Gastrocnemius medialis (tissue), 4 donors: ENCODE results near the gene GAREM1. TPM values are rescaled to one million over a fixed set of nuclear protein-coding genes. Genes with fewer than 3 reads are reported as not detected.
"Not testable (repeated sequence)": the region's sequence is repeated elsewhere in the genome, so short reads cannot be mapped to it uniquely, and the experiment has no call there.

Source experiments
- ATAC-seq, 2 donors: fragments of 150-250 bp; one replicate each; pipeline ENCODE4 v1.9.1; 2016
- DNase-seq, 2 donors: peaks; one replicate each; pipeline ENCODE4 v3.0.0-alpha.2; 2019
- H3K27ac ChIP-seq, 4 donors: fragments of 200-600 bp; sonication (generic); 1 replicate in 1 of 4; 2 replicates in 3 of 4; pipeline ENCODE4 v1.5.1; 2016 to 2018; ENCODE audit warnings: mild to moderate bottlenecking in 2 of 4, moderate library complexity in 1 of 4
- H3K27me3 ChIP-seq, 3 donors: fragments of 200-600 bp; sonication (generic) in 2 of 3; 1 replicate in 1 of 3; 2 replicates in 2 of 3; pipeline versions ENCODE4 v1.5.1 to v1.6.0; 2016 to 2019; ENCODE audit warnings: mild to moderate bottlenecking in 1 of 3, moderate library complexity in 1 of 3
- H3K36me3 ChIP-seq, 2 donors: fragments of 200-600 bp; sonication (generic) in 1 of 2; one replicate each; pipeline ENCODE4 v1.5.1; 2017 to 2018
- H3K4me1 ChIP-seq, 2 donors: fragments of 200-600 bp; sonication (generic) in 1 of 2; one replicate each; pipeline ENCODE4 v1.5.1; 2016 to 2017; ENCODE audit warnings: mild to moderate bottlenecking in 2 of 2
- H3K4me3 ChIP-seq, 4 donors: fragments of 200-600 bp; sonication (generic) in 3 of 4; 1 replicate in 1 of 4; 2 replicates in 3 of 4; pipeline ENCODE4 v1.5.1; 2016 to 2019; ENCODE audit warnings: mild to moderate bottlenecking in 2 of 4
- H3K9me3 ChIP-seq, 3 donors: fragments of 200-600 bp; sonication (generic) in 2 of 3; 1 replicate in 1 of 3; 2 replicates in 2 of 3; pipeline ENCODE4 v1.5.1; 2016 to 2019
- POLR2A ChIP-seq, 2 donors: fragments of 450-650 bp; IDR thresholded peaks; one replicate each; pipeline ENCODE4 v1.6.1; 2017; ENCODE audit warnings: antibody characterized with exemption in 2 of 2, mild to moderate bottlenecking in 2 of 2, moderate library complexity in 2 of 2
- in situ Hi-C, 4 donors: fragments of 200-750 bp; cut with MboI; loops; one replicate each; pipeline versions ENCODE4 v1.15.0 to v1.8.0; 2017; ENCODE audit warnings: low sequenced_read_pairs in 4 of 4
- intact Hi-C: fragments of 100-400 bp; cut with DNase I; formaldehyde crosslinking; loops from one replicate; pipeline ENCODE4 v1.15.1; 2023; ENCODE audit warnings: low total_unique reads
- total RNA-seq, 4 donors: library from RNA; depleted of rRNA; stranded (reverse); fragments of >200 nt; gene quantifications; one replicate each; pipeline versions ENCODE4 v1.1.0 to v1.2.3, GENCODE V29; 2016
- TF ChIP-seq, protein P1 (sequence below), 5 experiments: fragments of 450-650 bp in 3 of 5; fragments of 200-600 bp in 2 of 5; sonication (generic) in 2 of 5; IDR thresholded peaks in 4 of 5; conservative IDR thresholded peaks in 1 of 5; 1 replicate in 4 of 5; 2 replicates in 1 of 5; pipeline ENCODE4 v1.5.1; 2016 to 2019; ENCODE audit warnings: antibody characterized with exemption in 5 of 5, mild to moderate bottlenecking in 3 of 5, moderate library complexity in 3 of 5

GAREM1 gene
- total RNA-seq, 4 donors from 2014 or later: 13.4 to 21.9 (median 16.4) TPM

DNA sequence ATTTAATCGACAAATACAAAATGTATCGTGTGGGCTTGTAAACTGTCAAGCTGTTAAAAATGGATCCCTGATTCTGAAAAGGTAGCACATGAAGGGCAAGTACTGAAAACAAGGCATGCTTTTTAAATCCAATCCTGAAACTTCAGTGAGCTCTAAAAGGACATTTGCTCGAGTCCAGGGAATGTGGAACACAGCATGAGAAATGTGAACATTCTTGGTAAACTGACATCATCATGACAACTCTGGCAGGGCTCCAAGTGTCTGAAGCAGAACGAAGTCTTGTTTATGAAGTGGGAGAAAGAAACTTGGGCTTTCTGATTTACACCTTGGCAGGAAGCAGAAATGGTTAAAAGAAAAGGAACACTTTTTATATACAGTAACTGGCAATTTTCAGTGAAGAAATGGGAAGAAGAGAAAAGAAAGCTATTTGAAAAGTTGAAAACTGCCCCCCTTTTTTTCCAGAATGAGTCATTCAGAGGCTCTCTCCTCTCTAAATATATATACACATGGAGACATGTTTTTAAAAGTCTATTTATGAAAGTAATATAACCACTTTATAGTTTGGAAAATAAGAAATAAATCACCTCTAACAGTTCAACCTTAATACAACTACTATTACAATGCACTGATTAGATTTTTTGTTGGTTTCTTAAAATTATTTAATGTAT, 120.8 kb downstream of the GAREM1 start:
- Histone ChIP-seq H3K9me3 (no peaks in the 10 kb centered on the region), H3K36me3 (no peaks in the 10 kb centered on the region), H3K4me3 (peak overlapping the region in 3 of 4 donors; percentile 7 to 24 (median 18)), H3K4me1 (peaks cover 24 to 33% of the 10 kb centered on the region in 2 donors), H3K27me3 (no peaks in the 10 kb centered on the region), H3K27ac (peak overlapping the region; percentile 34 to 70 (median 60))
- in situ Hi-C loops (no loop called here), intact Hi-C loops (loop anchor here (5.0 kb wide), 1 partner anchor 37 kb away; no protein-coding TSS in a partner anchor)
- ATAC-seq (peak; percentile 59 to 74), DNase-seq (peak; percentile 51 to 55)
- TF ChIP-seq, protein P1, sequence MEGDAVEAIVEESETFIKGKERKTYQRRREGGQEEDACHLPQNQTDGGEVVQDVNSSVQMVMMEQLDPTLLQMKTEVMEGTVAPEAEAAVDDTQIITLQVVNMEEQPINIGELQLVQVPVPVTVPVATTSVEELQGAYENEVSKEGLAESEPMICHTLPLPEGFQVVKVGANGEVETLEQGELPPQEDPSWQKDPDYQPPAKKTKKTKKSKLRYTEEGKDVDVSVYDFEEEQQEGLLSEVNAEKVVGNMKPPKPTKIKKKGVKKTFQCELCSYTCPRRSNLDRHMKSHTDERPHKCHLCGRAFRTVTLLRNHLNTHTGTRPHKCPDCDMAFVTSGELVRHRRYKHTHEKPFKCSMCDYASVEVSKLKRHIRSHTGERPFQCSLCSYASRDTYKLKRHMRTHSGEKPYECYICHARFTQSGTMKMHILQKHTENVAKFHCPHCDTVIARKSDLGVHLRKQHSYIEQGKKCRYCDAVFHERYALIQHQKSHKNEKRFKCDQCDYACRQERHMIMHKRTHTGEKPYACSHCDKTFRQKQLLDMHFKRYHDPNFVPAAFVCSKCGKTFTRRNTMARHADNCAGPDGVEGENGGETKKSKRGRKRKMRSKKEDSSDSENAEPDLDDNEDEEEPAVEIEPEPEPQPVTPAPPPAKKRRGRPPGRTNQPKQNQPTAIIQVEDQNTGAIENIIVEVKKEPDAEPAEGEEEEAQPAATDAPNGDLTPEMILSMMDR (IDR thresholded peaks at IDR 0.05 in 4 of 5, conservative IDR thresholded peaks at IDR 0.05 in 1 of 5): no peak
- TF ChIP-seq POLR2A (IDR thresholded peaks at IDR 0.05): no peak

DNA sequence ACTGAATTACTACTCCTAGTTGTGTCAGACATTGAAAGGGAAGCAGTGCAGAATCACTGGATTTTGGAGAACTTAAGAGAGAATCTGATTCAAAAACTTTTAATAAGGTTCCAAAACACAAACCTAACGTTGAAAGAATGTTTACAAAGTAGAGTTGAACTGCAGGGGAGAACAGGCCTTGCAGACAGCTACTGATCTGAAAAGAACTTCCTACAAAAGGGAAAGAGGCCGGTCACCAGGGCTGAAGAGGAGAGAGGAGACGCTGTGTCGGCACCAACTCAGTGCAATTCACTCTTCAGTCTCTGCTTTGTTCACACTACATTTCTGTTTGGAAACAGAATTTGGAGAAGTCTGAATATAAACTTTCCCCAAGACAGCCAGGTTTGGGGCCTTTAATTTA, 124.0 kb downstream of the GAREM1 start:
- ATAC-seq: no peak
- H3K9me3 ChIP-seq: no peaks in the 10 kb centered on the region
- in situ Hi-C loops (no loop called here), intact Hi-C loops (no loop called here)
- no peak for TF ChIP-seq POLR2A (IDR thresholded peaks at IDR 0.05)
- TF ChIP-seq, protein P1 (IDR thresholded peaks at IDR 0.05 in 4 of 5, conservative IDR thresholded peaks at IDR 0.05 in 1 of 5): no peak
- DNase-seq: no peak
- peak overlapping the region; percentile 17 to 50 (median 28) for H3K27ac ChIP-seq
- H3K4me3 ChIP-seq: no peak overlapping the region
- H3K27me3 ChIP-seq: no peaks in the 10 kb centered on the region
- peaks cover 32 to 39% of the 10 kb centered on the region in 2 donors for H3K4me1 ChIP-seq
- no peaks in the 10 kb centered on the region for H3K36me3 ChIP-seq

DNA sequence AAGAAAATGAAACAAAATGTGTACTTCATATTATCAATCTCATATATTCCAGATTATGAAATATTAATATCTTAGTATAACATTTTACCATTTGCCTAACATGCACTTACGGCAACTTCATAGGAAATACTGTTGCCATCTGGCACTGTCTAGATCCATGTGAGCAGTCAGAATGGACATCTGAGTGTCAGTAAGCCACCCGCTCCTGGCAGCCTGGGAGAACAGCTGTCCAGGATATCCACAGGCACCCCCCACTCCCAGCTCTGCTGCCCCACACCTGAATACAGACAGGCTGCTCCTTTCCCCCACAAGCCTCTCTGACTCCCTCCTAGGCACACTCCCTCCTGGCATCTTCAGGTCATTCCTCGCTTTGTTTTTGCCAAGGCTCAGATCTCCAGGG, 127.0 kb downstream of the GAREM1 start:
- Histone ChIP-seq H3K27ac (peak overlapping the region in 3 of 4 donors; percentile 1 to 40 (median 4)), H3K27me3 (no peaks in the 10 kb centered on the region), H3K4me3 (no peak overlapping the region), H3K4me1 (peaks cover 10 to 15% of the 10 kb centered on the region in 2 donors), H3K9me3 (no peaks in the 10 kb centered on the region), H3K36me3 (no peaks in the 10 kb centered on the region)
- peak; percentile 87 to 89 for ATAC-seq
- peak; percentile 46 to 67 for DNase-seq
- no peak for TF ChIP-seq POLR2A (IDR thresholded peaks at IDR 0.05)
- TF ChIP-seq, protein P1 (IDR thresholded peaks at IDR 0.05 in 4 of 5, conservative IDR thresholded peaks at IDR 0.05 in 1 of 5): no peak
- in situ Hi-C loops: no loop called here
- intact Hi-C loops: no loop called here

DNA sequence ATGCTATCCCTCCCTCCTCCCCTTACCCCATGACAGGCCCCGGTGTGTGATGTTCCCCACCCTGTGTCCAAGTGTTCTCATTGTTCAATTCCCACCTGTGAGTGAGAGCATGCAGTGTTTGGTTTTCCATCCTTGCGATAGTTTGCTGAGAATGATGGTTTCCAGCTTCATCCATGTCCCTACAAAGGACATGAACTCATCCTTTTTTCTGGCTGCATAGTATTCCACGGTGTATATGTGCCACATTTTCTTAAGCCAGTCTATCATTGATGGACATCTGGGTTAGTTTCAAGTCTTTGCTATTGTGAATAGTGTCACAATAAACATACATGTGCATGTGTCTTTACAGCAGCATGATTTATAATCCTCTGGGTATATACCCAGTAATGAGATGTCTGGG, 129.6 kb downstream of the GAREM1 start:
- H3K9me3 ChIP-seq, in situ Hi-C loops, H3K36me3 ChIP-seq, H3K27ac ChIP-seq, DNase-seq, H3K4me3 ChIP-seq, H3K27me3 ChIP-seq, intact Hi-C loops, ATAC-seq: not testable (repeated sequence)
- H3K4me1 ChIP-seq: peaks cover 4 to 15% of the 10 kb centered on the region in 2 donors

DNA sequence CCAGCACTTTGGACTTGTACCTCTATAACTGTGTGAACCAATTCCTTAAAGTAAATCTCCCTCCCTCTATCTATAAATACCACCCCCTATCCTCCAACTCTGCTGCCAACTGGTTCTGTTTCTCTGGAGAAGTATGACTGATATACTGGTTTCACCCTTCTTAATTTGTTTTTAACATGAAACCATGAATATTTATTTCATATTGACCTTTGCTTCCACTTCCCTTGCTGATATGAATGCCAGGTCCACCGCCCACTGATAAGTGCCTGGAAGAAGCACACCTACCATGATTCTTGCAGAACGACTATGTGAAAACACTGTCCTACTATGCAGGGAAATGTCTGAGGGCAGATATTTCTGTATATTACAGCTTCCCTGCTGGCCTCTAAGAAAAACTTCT, 131.6 kb downstream of the GAREM1 start:
- no peak for ATAC-seq
- in situ Hi-C loops (no loop called here), intact Hi-C loops (no loop called here)
- DNase-seq: no peak
- H3K9me3 ChIP-seq: no peaks in the 10 kb centered on the region
- TF ChIP-seq, protein P1 (IDR thresholded peaks at IDR 0.05 in 4 of 5, conservative IDR thresholded peaks at IDR 0.05 in 1 of 5): no peak
- TF ChIP-seq POLR2A (IDR thresholded peaks at IDR 0.05): no peak
- H3K36me3 ChIP-seq: no peaks in the 10 kb centered on the region
- no peak overlapping the region for H3K27ac ChIP-seq
- H3K4me1 ChIP-seq: peaks cover 4 to 19% of the 10 kb centered on the region in 2 donors
- H3K4me3 ChIP-seq: no peak overlapping the region
- no peaks in the 10 kb centered on the region for H3K27me3 ChIP-seq
